IMR-90 (cell line): ENCODE data around the gene RTP5. TPM values are rescaled to one million over a fixed set of nuclear protein-coding genes. Genes with fewer than 3 reads are reported as not detected.

ENCODE experiments used
- ATAC-seq: fragments of 200-7000 bp; cut with Tn5 transposase; 2 replicates; pipeline ENCODE4 v1.9.1; 2020; ENCODE audit warnings: low read depth, mild to moderate bottlenecking, moderate library complexity
- BruUV-seq: library from RNA; stranded (reverse); fragments of 400-500 nt; replicated peaks from 2 replicates; lab custom pipeline; 2021; lab: Mats Ljungman, UMichigan
- CTCF ChIA-PET: fragments of 300-600 bp; formaldehyde crosslinking; extraction: SDS; loops from one replicate; lab custom pipeline; 2021; ENCODE audit warnings: antibody characterized with exemption; lab: Yijun Ruan, JAX
- POLR2A ChIA-PET: fragments of 300-600 bp; sonication (Branson Sonifier 250); formaldehyde crosslinking; loops from one replicate; lab custom pipeline; 2022; ENCODE audit warnings: antibody characterized with exemption; ENCODE audit not compliant: unreplicated experiment; lab: Charles Lee
- DNase-seq: peaks from one replicate; pipeline ENCODE4 v3.0.0; 2013
- H2AFZ ChIP-seq: replicated peaks from 2 replicates; pipeline ENCODE3; 2013; ENCODE audit warnings: low read length, mild to moderate bottlenecking; ENCODE audit not compliant: poor library complexity
- H2AK5ac ChIP-seq: 2 replicates; pipeline ENCODE4 v1.6.1; 2013; ENCODE audit warnings: low read depth, low read length, inconsistent platforms
- H2AK9ac ChIP-seq: replicated peaks from 2 replicates; pipeline ENCODE3; 2013; ENCODE audit warnings: mild to moderate bottlenecking, low read depth, low read length, moderate library complexity; ENCODE audit not compliant: poor library complexity
- H2BK120ac ChIP-seq: 2 replicates; pipeline ENCODE4 v1.6.1; 2013; ENCODE audit warnings: low read depth, low read length, inconsistent platforms
- H2BK15ac ChIP-seq: 3 replicates; pipeline ENCODE4 v1.6.1; 2013; ENCODE audit warnings: low read depth, low read length, inconsistent platforms
- H2BK20ac ChIP-seq: 2 replicates; pipeline ENCODE4 v1.6.1; 2013; ENCODE audit warnings: low read depth, mild to moderate bottlenecking, inconsistent platforms, low read length, moderate library complexity
- H2BK5ac ChIP-seq: 2 replicates; pipeline ENCODE4 v1.6.1; 2013; ENCODE audit warnings: mild to moderate bottlenecking, low read depth, low read length, inconsistent platforms; ENCODE audit not compliant: poor library complexity, severe bottlenecking
- H3K14ac ChIP-seq: replicated peaks from 2 replicates; pipeline ENCODE4 v1.6.1; 2013; ENCODE audit warnings: low read depth, low read length, inconsistent platforms
- H3K18ac ChIP-seq: 2 replicates; pipeline ENCODE4 v1.6.1; 2013; ENCODE audit warnings: low read depth, low read length, control low read depth
- H3K23ac ChIP-seq: 2 replicates; pipeline ENCODE4 v1.6.1; 2013; ENCODE audit warnings: low read depth, low read length, inconsistent platforms
- H3K27ac ChIP-seq: 2 replicates; pipeline ENCODE4 v1.5.1; 2013; ENCODE audit warnings: mild to moderate bottlenecking, control low read depth, low read length; ENCODE audit not compliant: insufficient read depth
- H3K27me3 ChIP-seq: 2 replicates; pipeline ENCODE4 v1.6.1; 2013; ENCODE audit warnings: low read length; ENCODE audit not compliant: control insufficient read depth, insufficient read depth
- H3K36me3 ChIP-seq: 2 replicates; pipeline ENCODE4 v1.6.1; 2013; ENCODE audit warnings: low read length, mixed read lengths; ENCODE audit not compliant: control insufficient read depth, insufficient read depth
- H3K4ac ChIP-seq: 2 replicates; pipeline ENCODE4 v1.6.1; 2013; ENCODE audit warnings: low read depth, low read length, inconsistent platforms
- H3K4me1 ChIP-seq: 2 replicates; pipeline ENCODE4 v1.6.1; 2013; ENCODE audit warnings: low read length, mixed read lengths; ENCODE audit not compliant: control insufficient read depth, insufficient read depth
- H3K4me2 ChIP-seq: 2 replicates; pipeline ENCODE4 v1.6.1; 2013; ENCODE audit warnings: low read depth, mild to moderate bottlenecking, control low read depth, low read length, moderate library complexity
- H3K4me3 ChIP-seq: 2 replicates; pipeline ENCODE4 v1.5.1; 2013; ENCODE audit warnings: low read depth, mild to moderate bottlenecking, control low read depth, low read length, moderate library complexity; ENCODE audit not compliant: insufficient read depth
- H3K56ac ChIP-seq: 2 replicates; pipeline ENCODE4 v1.6.1; 2013; ENCODE audit warnings: low read length, inconsistent platforms; ENCODE audit not compliant: insufficient read depth; ENCODE audit errors: extremely low read depth
- H3K79me1 ChIP-seq, 2 experiments: 2 replicates each; pipeline ENCODE4 v1.6.1; 2013; ENCODE audit warnings: low read length in 2 of 2, inconsistent platforms in 1 of 2, low read depth in 1 of 2
- H3K9ac ChIP-seq: 2 replicates; pipeline ENCODE4 v1.6.1; 2013; ENCODE audit warnings: low read depth, low read length, control low read depth
- H3K9me1 ChIP-seq: 2 replicates; pipeline ENCODE4 v1.6.1; 2013; ENCODE audit warnings: low read length, inconsistent platforms; ENCODE audit not compliant: insufficient read depth
- H3K9me3 ChIP-seq: 2 replicates; pipeline ENCODE4 v1.6.1; 2013; ENCODE audit warnings: low read length; ENCODE audit not compliant: control insufficient read depth, insufficient read depth
- H4K20me1 ChIP-seq: 2 replicates; pipeline ENCODE4 v1.6.1; 2013; ENCODE audit warnings: low read length, inconsistent platforms; ENCODE audit not compliant: insufficient read depth
- H4K5ac ChIP-seq: 2 replicates; pipeline ENCODE4 v1.6.1; 2013; ENCODE audit warnings: mild to moderate bottlenecking, low read depth, low read length, control low read depth
- H4K8ac ChIP-seq, 2 experiments: 2 replicates each; pipeline ENCODE4 v1.6.1; 2013; ENCODE audit warnings: low read depth in 2 of 2, low read length in 2 of 2, control low read depth in 1 of 2, inconsistent platforms in 1 of 2
- H4K91ac ChIP-seq: 2 replicates; pipeline ENCODE4 v1.6.1; 2013; ENCODE audit warnings: low read depth, low read length, inconsistent platforms; ENCODE audit not compliant: insufficient read depth
- BHLHE40 ChIP-seq: fragments of 150-350 bp; IDR thresholded peaks from 2 replicates; pipeline ENCODE4 v1.6.1; 2016; ENCODE audit warnings: mild to moderate bottlenecking, low read depth, low read length
- CEBPB ChIP-seq: IDR thresholded peaks from 2 replicates; pipeline ENCODE4 v1.6.1; 2012; ENCODE audit warnings: low read depth, low read length, improper control_type of control experiment
- FOS ChIP-seq: fragments of 150-350 bp; IDR thresholded peaks from 2 replicates; pipeline ENCODE4 v1.6.1; 2016; ENCODE audit warnings: low read depth, low read length
- MAZ ChIP-seq: IDR thresholded peaks from 2 replicates; pipeline ENCODE4 v1.6.1; 2012; ENCODE audit warnings: low read depth, mild to moderate bottlenecking, low read length, improper control_type of control experiment, moderate library complexity, borderline replicate concordance
- MXI1 ChIP-seq: IDR thresholded peaks from 2 replicates; pipeline ENCODE4 v1.6.1; 2012; ENCODE audit warnings: low read depth, mild to moderate bottlenecking, low read length, moderate library complexity, borderline replicate concordance
- NFE2L2 ChIP-seq: fragments of 150-350 bp; IDR thresholded peaks from 2 replicates; pipeline ENCODE4 v1.6.1; 2016; ENCODE audit warnings: low read depth, mild to moderate bottlenecking, low read length
- POLR2A ChIP-seq: IDR thresholded peaks from 2 replicates; pipeline ENCODE4 v1.6.1; 2012; ENCODE audit warnings: mild to moderate bottlenecking, low read depth, low read length
- RAD21 ChIP-seq: IDR thresholded peaks from 2 replicates; pipeline ENCODE4 v1.6.1; 2012; ENCODE audit warnings: low read length, improper control_type of control experiment
- RCOR1 ChIP-seq: IDR thresholded peaks from 2 replicates; pipeline ENCODE4 v1.6.1; 2012; ENCODE audit warnings: mild to moderate bottlenecking, low read length, improper control_type of control experiment; ENCODE audit not compliant: insufficient replicate concordance
- RFX5 ChIP-seq: IDR thresholded peaks from 2 replicates; pipeline ENCODE4 v1.8.0; 2012; ENCODE audit warnings: low read depth, mild to moderate bottlenecking, low read length, moderate library complexity
- SMC3 ChIP-seq: fragments of 150-350 bp; IDR thresholded peaks from 2 replicates; pipeline ENCODE4 v1.6.1; 2016; ENCODE audit warnings: low read depth, mild to moderate bottlenecking, antibody characterized with exemption, low read length, moderate library complexity
- WGBS, 2 experiments: methylation state at CpG; one replicate each; pipeline versions ENCODE4 v1.1.5 to v1.1.7; 2013; ENCODE audit warnings: missing lambda C conversion rate in 2 of 2; ENCODE audit not compliant: insufficient read length in 1 of 2; ENCODE audit errors: extremely low coverage in 2 of 2; 5-methylcytosine and 5-hydroxymethylcytosine counted together
- dilution Hi-C: fragments of 300-500 bp; cut with HindIII; formaldehyde crosslinking; loops from one replicate; pipeline ENCODE4 v1.14.3; 2018; ENCODE audit warnings: low sequenced_read_pairs; ENCODE audit not compliant: unreplicated experiment
- in situ Hi-C: fragments of 300-500 bp; cut with MboI; formaldehyde crosslinking; loops from 3 replicates; pipeline ENCODE4 v1.14.3; 2019; ENCODE audit warnings: low sequenced_read_pairs, inconsistent platforms, mixed read lengths
- intact Hi-C: fragments of 100-400 bp; cut with micrococcal nuclease; formaldehyde crosslinking; loops from 2 replicates; pipeline ENCODE4 v1.10.0; 2022
- polyA plus RNA-seq, 3 experiments: library from polyadenylated mRNA; depleted of rRNA; stranded (reverse); fragments of >200 nt; gene quantifications; 2 replicates each; pipeline ENCODE4 v1.2.3, GENCODE V29; 2012; ENCODE audit warnings: low replicate concordance in 1 of 3
- total RNA-seq: library from RNA; depleted of rRNA; stranded (reverse); fragments of >200 nt; gene quantifications from 2 replicates; pipeline ENCODE4 v1.2.3, GENCODE V29; 2012
- TF ChIP-seq, protein P1 (sequence below): conservative IDR thresholded peaks from 2 replicates; pipeline ENCODE4 v1.5.1; 2012; ENCODE audit warnings: mild to moderate bottlenecking, low read depth, low read length, improper control_type of control experiment
- TF ChIP-seq, protein P2 (sequence below): fragments of 150-350 bp; IDR thresholded peaks from 2 replicates; pipeline ENCODE4 v1.6.1; 2016; ENCODE audit warnings: low read depth, mild to moderate bottlenecking, low read length, moderate library complexity, borderline replicate concordance
- TF ChIP-seq, protein P3 (sequence below): fragments of 150-350 bp; IDR thresholded peaks from 2 replicates; pipeline ENCODE4 v1.6.1; 2017; ENCODE audit warnings: mild to moderate bottlenecking, antibody characterized with exemption, low read length, low read depth

Gene RTP5
- total and polyA plus RNA-seq, 2 of the 4 experiments (the other 2 are of a cell fraction) = not detected

DNA sequence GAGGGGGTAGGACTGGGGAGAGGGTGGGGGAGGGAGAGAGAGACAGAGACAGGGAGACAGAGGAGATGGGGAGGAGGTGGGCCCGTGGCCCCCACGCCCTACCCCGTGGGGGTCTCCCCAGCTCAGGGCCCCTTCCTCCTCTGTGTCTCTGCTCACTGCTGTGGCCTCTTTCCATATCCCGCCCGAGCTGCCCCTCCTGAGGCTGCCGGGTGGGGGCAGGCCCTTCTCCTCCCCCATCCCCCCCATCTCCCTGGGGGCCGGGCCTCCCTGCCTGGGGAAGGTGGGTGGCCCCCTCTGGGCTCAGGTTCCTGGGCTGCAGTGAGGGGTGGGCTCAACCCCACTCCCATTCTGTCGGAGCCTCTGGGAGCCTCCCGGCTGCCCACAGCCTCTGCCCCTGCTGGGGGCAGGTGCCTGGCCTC, 10.5 kb upstream of the RTP5 start:
- BruUV-seq = no TSS peak
- H2AK9ac ChIP-seq = no peak overlapping the region
- no peak overlapping the region for H3K56ac ChIP-seq
- no peak overlapping the region for H3K9ac ChIP-seq
- ATAC-seq (no peak), DNase-seq (no peak)
- H4K91ac ChIP-seq = no peak overlapping the region
- H3K79me1 ChIP-seq = no peaks in the 10 kb centered on the region
- H4K20me1 ChIP-seq = no peaks in the 10 kb centered on the region
- no peak overlapping the region for H3K27ac ChIP-seq
- 83% methylated on average over 2 of the region's 9 CpGs; no CpG with 5 or more reads in 1 of the 2 experiments for WGBS, 2 experiments
- in situ Hi-C loops = no loop called here
- ChIA-PET POLR2A (no interaction called here), CTCF (interaction anchor here (1.5 kb wide), 1 partner anchor 9 kb away, joined by 4 read pairs; no protein-coding TSS in a partner anchor)
- H3K4me1 ChIP-seq = no peaks in the 10 kb centered on the region; the same call in 1 of the 2 replicates
- no peak for TF ChIP-seq NFE2L2
- TF ChIP-seq SMC3 = no peak
- TF ChIP-seq MAZ = no peak
- TF ChIP-seq CEBPB = no peak
- no peak for TF ChIP-seq POLR2A
- no peak for TF ChIP-seq FOS
- no peak for TF ChIP-seq RFX5
- TF ChIP-seq RCOR1 = no peak
- TF ChIP-seq, protein P1, sequence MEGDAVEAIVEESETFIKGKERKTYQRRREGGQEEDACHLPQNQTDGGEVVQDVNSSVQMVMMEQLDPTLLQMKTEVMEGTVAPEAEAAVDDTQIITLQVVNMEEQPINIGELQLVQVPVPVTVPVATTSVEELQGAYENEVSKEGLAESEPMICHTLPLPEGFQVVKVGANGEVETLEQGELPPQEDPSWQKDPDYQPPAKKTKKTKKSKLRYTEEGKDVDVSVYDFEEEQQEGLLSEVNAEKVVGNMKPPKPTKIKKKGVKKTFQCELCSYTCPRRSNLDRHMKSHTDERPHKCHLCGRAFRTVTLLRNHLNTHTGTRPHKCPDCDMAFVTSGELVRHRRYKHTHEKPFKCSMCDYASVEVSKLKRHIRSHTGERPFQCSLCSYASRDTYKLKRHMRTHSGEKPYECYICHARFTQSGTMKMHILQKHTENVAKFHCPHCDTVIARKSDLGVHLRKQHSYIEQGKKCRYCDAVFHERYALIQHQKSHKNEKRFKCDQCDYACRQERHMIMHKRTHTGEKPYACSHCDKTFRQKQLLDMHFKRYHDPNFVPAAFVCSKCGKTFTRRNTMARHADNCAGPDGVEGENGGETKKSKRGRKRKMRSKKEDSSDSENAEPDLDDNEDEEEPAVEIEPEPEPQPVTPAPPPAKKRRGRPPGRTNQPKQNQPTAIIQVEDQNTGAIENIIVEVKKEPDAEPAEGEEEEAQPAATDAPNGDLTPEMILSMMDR = no peak
- no peak for TF ChIP-seq RAD21
- TF ChIP-seq, protein P2, sequence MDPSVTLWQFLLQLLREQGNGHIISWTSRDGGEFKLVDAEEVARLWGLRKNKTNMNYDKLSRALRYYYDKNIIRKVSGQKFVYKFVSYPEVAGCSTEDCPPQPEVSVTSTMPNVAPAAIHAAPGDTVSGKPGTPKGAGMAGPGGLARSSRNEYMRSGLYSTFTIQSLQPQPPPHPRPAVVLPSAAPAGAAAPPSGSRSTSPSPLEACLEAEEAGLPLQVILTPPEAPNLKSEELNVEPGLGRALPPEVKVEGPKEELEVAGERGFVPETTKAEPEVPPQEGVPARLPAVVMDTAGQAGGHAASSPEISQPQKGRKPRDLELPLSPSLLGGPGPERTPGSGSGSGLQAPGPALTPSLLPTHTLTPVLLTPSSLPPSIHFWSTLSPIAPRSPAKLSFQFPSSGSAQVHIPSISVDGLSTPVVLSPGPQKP = no peak
- no peak for TF ChIP-seq BHLHE40
- no peak for TF ChIP-seq MXI1
- TF ChIP-seq, protein P3, sequence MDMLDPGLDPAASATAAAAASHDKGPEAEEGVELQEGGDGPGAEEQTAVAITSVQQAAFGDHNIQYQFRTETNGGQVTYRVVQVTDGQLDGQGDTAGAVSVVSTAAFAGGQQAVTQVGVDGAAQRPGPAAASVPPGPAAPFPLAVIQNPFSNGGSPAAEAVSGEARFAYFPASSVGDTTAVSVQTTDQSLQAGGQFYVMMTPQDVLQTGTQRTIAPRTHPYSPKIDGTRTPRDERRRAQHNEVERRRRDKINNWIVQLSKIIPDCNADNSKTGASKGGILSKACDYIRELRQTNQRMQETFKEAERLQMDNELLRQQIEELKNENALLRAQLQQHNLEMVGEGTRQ = no peak
- no peak overlapping the region for H3K4ac ChIP-seq
- intact Hi-C loops = no loop called here
- no peak overlapping the region for H3K18ac ChIP-seq
- H3K9me1 ChIP-seq = no peaks in the 10 kb centered on the region
- H2AFZ ChIP-seq = peak overlapping the region; percentile 87
- H3K9me3 ChIP-seq = no peaks in the 10 kb centered on the region
- no peaks in the 10 kb centered on the region for H3K36me3 ChIP-seq
- H2BK15ac ChIP-seq = no peak overlapping the region
- no peak overlapping the region for H3K14ac ChIP-seq
- H2BK120ac ChIP-seq = no peak overlapping the region
- no peak overlapping the region for H2BK5ac ChIP-seq
- no peak overlapping the region; the same call in 1 of the 2 replicates for H2AK5ac ChIP-seq
- peaks cover 4% of the 10 kb centered on the region; the same call in 1 of the 2 replicates for H3K27me3 ChIP-seq
- H3K4me3 ChIP-seq = no peak overlapping the region
- no peak overlapping the region for H4K5ac ChIP-seq
- H2BK20ac ChIP-seq = no peak overlapping the region
- no peak overlapping the region for H3K4me2 ChIP-seq
- no peak overlapping the region for H3K23ac ChIP-seq
- dilution Hi-C loops = no loop called here
- H4K8ac ChIP-seq = no peak overlapping the region
